Mesendoderm (in vitro differentiated cells): ENCODE results near the gene USP7.
"Not testable (repeated sequence)": the region's sequence is repeated elsewhere in the genome, so short reads cannot be mapped to it uniquely, and the experiment has no call there.

ENCODE experiments used
- DNase-seq: peaks from one replicate; pipeline ENCODE4 v3.0.0; 2013
- H2AK5ac ChIP-seq: 2 replicates; pipeline ENCODE4 v1.6.1; 2013; ENCODE audit warnings: low read length, inconsistent platforms
- H2BK120ac ChIP-seq: 2 replicates; pipeline ENCODE4 v1.6.1; 2013; ENCODE audit warnings: low read depth, mild to moderate bottlenecking, low read length, moderate library complexity, mixed read lengths
- H2BK15ac ChIP-seq: replicated peaks from 2 replicates; pipeline ENCODE4 v1.6.1; 2013; ENCODE audit warnings: low read depth, mild to moderate bottlenecking, moderate library complexity
- H2BK5ac ChIP-seq: 2 replicates; pipeline ENCODE4 v1.6.1; 2013; ENCODE audit warnings: low read length, inconsistent platforms
- H3K18ac ChIP-seq: 2 replicates; pipeline ENCODE4 v1.6.1; 2013; ENCODE audit warnings: mild to moderate bottlenecking, low read length, mixed read lengths
- H3K23ac ChIP-seq: one replicate; pipeline ENCODE4 v1.6.1; 2013; ENCODE audit warnings: low read length
- H3K27ac ChIP-seq: 2 replicates; pipeline ENCODE4 v1.5.1; 2013; ENCODE audit warnings: low read depth, mild to moderate bottlenecking, inconsistent platforms, low read length, moderate library complexity
- H3K27me3 ChIP-seq: 2 replicates; pipeline ENCODE4 v1.6.1; 2013; ENCODE audit warnings: low read length, control low read depth, mild to moderate bottlenecking, inconsistent platforms; ENCODE audit not compliant: insufficient read depth, poor library complexity
- H3K36me3 ChIP-seq: 2 replicates; pipeline ENCODE4 v1.6.1; 2013; ENCODE audit warnings: low read length, inconsistent platforms; ENCODE audit not compliant: control insufficient read depth, insufficient read depth
- H3K4ac ChIP-seq: one replicate; pipeline ENCODE4 v1.6.1; 2013; ENCODE audit warnings: low read depth, mild to moderate bottlenecking, low read length, moderate library complexity
- H3K4me1 ChIP-seq: 2 replicates; pipeline ENCODE4 v1.6.1; 2013; ENCODE audit warnings: low read depth, low read length, inconsistent platforms; ENCODE audit not compliant: control insufficient read depth
- H3K4me2 ChIP-seq: 2 replicates; pipeline ENCODE4 v1.6.1; 2013; ENCODE audit warnings: low read length
- H3K4me3 ChIP-seq: 2 replicates; pipeline ENCODE4 v1.5.1; 2013; ENCODE audit warnings: mild to moderate bottlenecking, low read length
- H3K56ac ChIP-seq: one replicate; pipeline ENCODE4 v1.6.1; 2013; ENCODE audit warnings: low read length
- H3K79me1 ChIP-seq: 2 replicates; pipeline ENCODE4 v1.6.1; 2013; ENCODE audit warnings: low read length, inconsistent platforms
- H3K79me2 ChIP-seq: 2 replicates; pipeline ENCODE4 v1.6.1; 2013; ENCODE audit warnings: mild to moderate bottlenecking, low read length; ENCODE audit not compliant: control insufficient read depth, insufficient read depth
- H3K9ac ChIP-seq: 2 replicates; pipeline ENCODE4 v1.6.1; 2013; ENCODE audit warnings: low read length, inconsistent platforms
- H4K5ac ChIP-seq: one replicate; pipeline ENCODE4 v1.6.1; 2013; ENCODE audit warnings: low read length
- H4K8ac ChIP-seq: one replicate; pipeline ENCODE4 v1.6.1; 2013; ENCODE audit warnings: low read depth, mild to moderate bottlenecking, control low read depth, low read length, moderate library complexity
- WGBS: extraction: QIAGEN DNeasy Blood & Tissue Kit; methylation state at CpG from one replicate; pipeline ENCODE4 v1.1.7; 2013; ENCODE audit warnings: low lambda C conversion rate, missing lambda C conversion rate; ENCODE audit not compliant: insufficient coverage; ENCODE audit errors: extremely low coverage; 5-methylcytosine and 5-hydroxymethylcytosine counted together

Gene USP7

GRCh38 chr16:8919089-8919933 is 44.4 kb downstream of the USP7 start:
- H3K23ac ChIP-seq = no peak overlapping the region
- no peak overlapping the region for H3K9ac ChIP-seq
- DNase-seq = no peak
- H3K79me1 ChIP-seq = peaks cover 11% of the 10 kb centered on the region
- no peak overlapping the region for H3K18ac ChIP-seq
- no peak overlapping the region for H3K4me2 ChIP-seq
- H3K36me3 ChIP-seq = peaks cover 27% of the 10 kb centered on the region
- no peak overlapping the region for H2BK120ac ChIP-seq
- peaks cover 11% of the 10 kb centered on the region for H3K79me2 ChIP-seq
- no peak overlapping the region for H2BK15ac ChIP-seq
- H3K4me3 ChIP-seq = no peak overlapping the region
- H3K27me3 ChIP-seq = no peaks in the 10 kb centered on the region
- no peak overlapping the region for H3K4ac ChIP-seq
- WGBS = no CpG with 5 or more reads among the region's 18 CpGs
- H2AK5ac ChIP-seq = no peak overlapping the region
- no peaks in the 10 kb centered on the region for H3K4me1 ChIP-seq
- H4K5ac ChIP-seq = no peak overlapping the region
- H3K27ac ChIP-seq = no peak overlapping the region
- H3K56ac ChIP-seq = no peak overlapping the region
- no peak overlapping the region for H2BK5ac ChIP-seq
- no peak overlapping the region for H4K8ac ChIP-seq

DNA sequence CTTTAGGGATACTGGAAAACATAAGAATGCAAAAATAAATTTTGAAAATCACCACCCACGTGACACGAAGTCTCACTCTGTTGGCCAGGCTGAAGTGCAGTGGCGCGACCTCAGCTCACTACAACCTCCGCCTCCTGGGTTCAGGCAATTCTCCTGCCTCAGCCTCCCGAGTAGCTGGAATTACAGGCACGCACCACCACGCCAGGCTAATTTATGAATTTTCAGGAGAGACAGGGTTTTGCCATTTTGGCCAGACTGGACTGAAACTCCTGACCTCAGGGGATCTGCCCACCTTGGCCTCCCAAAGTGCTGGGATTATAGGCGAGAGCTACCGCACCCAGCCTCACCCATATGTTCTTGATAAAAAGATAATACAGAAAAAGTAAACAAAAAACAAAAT is 46.4 kb downstream of the USP7 start:
- not testable (repeated sequence) for DNase-seq, H4K5ac ChIP-seq
- H3K36me3 ChIP-seq = peaks cover 24% of the 10 kb centered on the region

GRCh38 chr16:8916541-8917225 is 47.0 kb downstream of the USP7 start:
- Histone ChIP-seq H3K36me3 (peaks cover 23% of the 10 kb centered on the region), H3K79me2 (peaks cover 4% of the 10 kb centered on the region), H2BK5ac (no peak overlapping the region), H4K8ac (no peak overlapping the region), H2AK5ac (no peak overlapping the region), H2BK120ac (no peak overlapping the region), H3K18ac (no peak overlapping the region), H4K5ac (no peak overlapping the region), H3K56ac (no peak overlapping the region), H3K4me2 (no peak overlapping the region), H3K27ac (no peak overlapping the region), H3K79me1 (peaks cover 6% of the 10 kb centered on the region), H3K27me3 (no peaks in the 10 kb centered on the region), H3K4me1 (peaks cover 2% of the 10 kb centered on the region), H3K23ac (no peak overlapping the region), H3K4me3 (no peak overlapping the region), H3K4ac (no peak overlapping the region), H2BK15ac (no peak overlapping the region), H3K9ac (no peak overlapping the region)
- no CpG with 5 or more reads among the region's 5 CpGs for WGBS
- DNase-seq = no peak

More for the DNA sequence above, 46.4 kb downstream of the USP7 start:
- not testable (repeated sequence) for H3K56ac ChIP-seq, H3K79me1 ChIP-seq, H3K4me1 ChIP-seq, H3K79me2 ChIP-seq, H3K18ac ChIP-seq, H3K4ac ChIP-seq, H2BK5ac ChIP-seq, H3K27ac ChIP-seq, H2BK15ac ChIP-seq, H2AK5ac ChIP-seq, H3K4me3 ChIP-seq, H2BK120ac ChIP-seq, H3K9ac ChIP-seq, H3K23ac ChIP-seq, H3K27me3 ChIP-seq, H4K8ac ChIP-seq, H3K4me2 ChIP-seq
- WGBS = no CpG with 5 or more reads among the region's 10 CpGs

- no peak overlapping the region for H3K9ac ChIP-seq
- H3K56ac ChIP-seq = no peak overlapping the region
- H3K4me3 ChIP-seq = no peak overlapping the region
- peaks cover 4% of the 10 kb centered on the region for H3K4me1 ChIP-seq
- no peak overlapping the region for H2BK15ac ChIP-seq
- H3K27ac ChIP-seq = no peak overlapping the region
- no CpG with 5 or more reads among the region's 7 CpGs for WGBS
- no peak overlapping the region for H4K8ac ChIP-seq
- no peak overlapping the region for H4K5ac ChIP-seq
- H3K18ac ChIP-seq = no peak overlapping the region
- H3K4ac ChIP-seq = no peak overlapping the region
- no peaks in the 10 kb centered on the region for H3K27me3 ChIP-seq
- no peak overlapping the region for H3K23ac ChIP-seq
- H2BK120ac ChIP-seq = no peak overlapping the region
- no peak overlapping the region for H2AK5ac ChIP-seq
- no peak overlapping the region for H3K4me2 ChIP-seq
- no peak for DNase-seq
- H2BK5ac ChIP-seq = no peak overlapping the region
- peaks cover 23% of the 10 kb centered on the region for H3K36me3 ChIP-seq
- peaks cover 13% of the 10 kb centered on the region for H3K79me1 ChIP-seq
- H3K79me2 ChIP-seq = peaks cover 6% of the 10 kb centered on the region
These were observed 47.9 kb downstream of the USP7 start for GRCh38 chr16:8915722-8916301.

DNA sequence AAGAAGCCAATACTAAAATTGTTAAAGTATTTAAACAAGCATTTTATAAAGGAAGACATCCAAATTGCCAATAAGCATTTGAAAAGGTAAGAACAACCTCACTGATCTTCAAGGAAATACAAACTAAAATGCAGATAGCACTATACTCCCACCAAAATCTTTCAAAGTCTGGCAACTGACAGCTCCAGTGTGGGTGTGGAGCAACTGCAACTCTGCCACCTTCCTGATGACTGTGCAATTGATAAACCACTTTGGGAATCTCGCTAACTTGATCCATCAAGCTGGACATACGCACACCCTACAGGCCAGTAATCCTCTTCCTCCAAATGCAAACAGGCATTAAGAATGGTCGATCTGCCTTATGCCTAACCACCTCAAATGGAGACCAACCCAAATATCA is 49.6 kb downstream of the USP7 start:
- H3K23ac ChIP-seq = no peak overlapping the region
- peaks cover 6% of the 10 kb centered on the region for H3K79me2 ChIP-seq
- no peak overlapping the region for H2BK120ac ChIP-seq
- H3K4me2 ChIP-seq = no peak overlapping the region
- H2BK5ac ChIP-seq = no peak overlapping the region
- H3K27ac ChIP-seq = no peak overlapping the region
- H3K4ac ChIP-seq = no peak overlapping the region
- no peak overlapping the region for H4K8ac ChIP-seq
- peaks cover 7% of the 10 kb centered on the region for H3K4me1 ChIP-seq
- H3K4me3 ChIP-seq = no peak overlapping the region
- no peak overlapping the region for H2BK15ac ChIP-seq
- H4K5ac ChIP-seq = no peak overlapping the region
- H3K27me3 ChIP-seq = no peaks in the 10 kb centered on the region
- peaks cover 14% of the 10 kb centered on the region for H3K79me1 ChIP-seq
- H3K9ac ChIP-seq = no peak overlapping the region
- H3K56ac ChIP-seq = no peak overlapping the region
- H3K18ac ChIP-seq = no peak overlapping the region
- DNase-seq = no peak
- WGBS = no CpG with 5 or more reads among the region's 3 CpGs
- H2AK5ac ChIP-seq = no peak overlapping the region
- peaks cover 14% of the 10 kb centered on the region for H3K36me3 ChIP-seq
